Measurements from ENCODE around the gene OSBPL5.

Gene OSBPL5

GRCh38 chr11:3049430-3050243, 115.5 kb downstream of the OSBPL5 start:
- Histone ChIP-seq H3K4me1 (ENCODE audit: insufficient read depth, low read length) (peaks cover 15% of the 10 kb centered on the region), H3K27me3 (ENCODE audit: insufficient read depth, low read length) (no peaks in the 10 kb centered on the region), H3K9ac (ENCODE audit: low read depth, low read length) (no peak overlapping the region), H3K36me3 (ENCODE audit: insufficient read depth, low read depth, low read length) (peaks cover 36% of the 10 kb centered on the region), H3K4me3 (ENCODE audit: low read length) (no peak overlapping the region), H3K9me3 (ENCODE audit: insufficient read depth, low read depth, low read length) (no peaks in the 10 kb centered on the region), H3K27ac (ENCODE audit: low read length) (no peak overlapping the region)

- no peak overlapping the region for H3K9ac ChIP-seq (ENCODE audit: low read depth, low read length)
These were observed 117.5 kb downstream of the OSBPL5 start for GRCh38 chr11:3047637-3048036.

DNA sequence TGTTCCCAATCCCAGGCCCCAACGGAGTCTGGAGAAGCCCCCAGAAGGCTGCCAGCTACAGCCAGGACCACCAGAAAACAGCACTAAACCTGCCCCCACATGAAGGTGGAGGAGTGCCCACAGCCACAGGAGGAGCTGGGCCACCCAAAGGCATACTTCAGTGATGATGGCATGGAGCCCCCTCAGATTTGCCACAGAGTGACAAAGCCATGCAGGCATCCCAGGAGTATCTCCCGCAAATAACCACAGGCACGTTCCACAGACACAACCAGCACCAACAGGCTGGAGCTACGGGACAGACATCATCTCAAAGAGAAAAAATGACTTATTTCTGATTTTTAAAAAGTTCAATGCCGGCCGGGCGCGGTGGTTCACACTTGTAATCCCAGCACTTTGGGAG, 118.5 kb downstream of the OSBPL5 start:
- Histone ChIP-seq H3K36me3 (ENCODE audit: insufficient read depth, low read depth, low read length) (peaks cover 28% of the 10 kb centered on the region), H3K4me3 (ENCODE audit: low read length) (no peak overlapping the region)

More at GRCh38 chr11:3047637-3048036, 117.5 kb downstream of the OSBPL5 start:
- Histone ChIP-seq H3K4me1 (ENCODE audit: insufficient read depth, low read length) (peaks cover 13% of the 10 kb centered on the region), H3K4me3 (ENCODE audit: low read length) (no peak overlapping the region), H3K36me3 (ENCODE audit: insufficient read depth, low read depth, low read length) (peaks cover 24% of the 10 kb centered on the region), H3K27ac (ENCODE audit: low read length) (no peak overlapping the region), H3K9me3 (ENCODE audit: insufficient read depth, low read depth, low read length) (no peaks in the 10 kb centered on the region), H3K27me3 (ENCODE audit: insufficient read depth, low read length) (no peaks in the 10 kb centered on the region)

DNA sequence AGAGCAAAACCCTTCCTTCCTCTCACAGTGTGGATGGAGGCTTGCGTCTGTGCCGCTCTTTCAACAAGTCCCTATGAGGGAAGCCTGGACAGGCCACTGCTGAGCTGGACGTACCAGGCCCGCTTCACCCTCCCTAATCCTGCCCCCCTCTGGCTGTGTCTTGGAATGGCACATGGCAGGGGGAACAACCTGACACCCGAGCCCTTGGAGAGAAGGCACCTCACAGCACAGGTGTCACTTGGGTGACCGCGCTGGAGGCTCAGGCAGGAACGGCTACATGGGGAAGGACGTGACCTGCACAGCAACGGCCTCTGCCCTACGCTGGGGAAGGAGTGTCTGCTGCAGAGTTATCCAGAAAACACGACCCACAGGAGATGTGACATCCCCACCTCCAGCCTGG, 118.9 kb downstream of the OSBPL5 start:
- H3K4me1 ChIP-seq (ENCODE audit: insufficient read depth, low read length), result peaks cover under 1% of the 10 kb centered on the region; the same call in 1 of the 2 replicates
- peaks cover 33% of the 10 kb centered on the region for H3K36me3 ChIP-seq (ENCODE audit: insufficient read depth, low read depth, low read length)
- H3K9ac ChIP-seq (ENCODE audit: low read depth, low read length), result no peak overlapping the region
- H3K9me3 ChIP-seq (ENCODE audit: insufficient read depth, low read depth, low read length), result no peaks in the 10 kb centered on the region
- H3K27me3 ChIP-seq (ENCODE audit: insufficient read depth, low read length), result no peaks in the 10 kb centered on the region
- no peak overlapping the region for H3K4me3 ChIP-seq (ENCODE audit: low read length)
- H3K27ac ChIP-seq (ENCODE audit: low read length), result no peak overlapping the region

More for the DNA sequence above, 118.5 kb downstream of the OSBPL5 start:
- no peaks in the 10 kb centered on the region for H3K27me3 ChIP-seq (ENCODE audit: insufficient read depth, low read length)
- H3K4me1 ChIP-seq (ENCODE audit: insufficient read depth, low read length), result peaks cover 5% of the 10 kb centered on the region; the same call in 1 of the 2 replicates
- H3K9ac ChIP-seq (ENCODE audit: low read depth, low read length), result no peak overlapping the region
- no peaks in the 10 kb centered on the region for H3K9me3 ChIP-seq (ENCODE audit: insufficient read depth, low read depth, low read length)
- no peak overlapping the region for H3K27ac ChIP-seq (ENCODE audit: low read length)

GRCh38 chr11:3044915-3045314, 120.2 kb downstream of the OSBPL5 start:
- H3K27ac ChIP-seq (ENCODE audit: low read length), result no peak overlapping the region
- no peak overlapping the region for H3K9ac ChIP-seq (ENCODE audit: low read depth, low read length)
- H3K4me1 ChIP-seq (ENCODE audit: insufficient read depth, low read length), result no peaks in the 10 kb centered on the region
- H3K27me3 ChIP-seq (ENCODE audit: insufficient read depth, low read length), result no peaks in the 10 kb centered on the region
- H3K36me3 ChIP-seq (ENCODE audit: insufficient read depth, low read depth, low read length), result peaks cover 45% of the 10 kb centered on the region
- H3K9me3 ChIP-seq (ENCODE audit: insufficient read depth, low read depth, low read length), result no peaks in the 10 kb centered on the region
- H3K4me3 ChIP-seq (ENCODE audit: low read length), result no peak overlapping the region

DNA sequence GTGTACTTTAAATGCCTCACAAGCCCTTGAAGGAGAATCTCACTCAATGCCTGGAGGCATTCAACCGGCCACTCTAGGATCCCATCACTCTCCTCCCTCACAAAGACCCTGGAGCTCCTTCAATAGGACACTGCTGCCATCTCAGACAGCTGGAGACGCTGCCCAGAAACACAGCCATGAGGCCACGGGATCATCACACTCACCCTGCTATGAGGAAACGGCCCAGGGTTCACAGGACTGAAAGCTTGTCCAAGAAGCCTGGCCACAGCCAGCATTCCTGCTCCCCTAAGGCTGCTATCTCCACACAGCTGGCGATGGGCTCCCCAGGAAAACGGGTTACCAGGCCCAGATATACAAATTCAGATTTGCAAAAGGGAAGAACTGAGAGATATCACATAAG, 121.1 kb downstream of the OSBPL5 start:
- Histone ChIP-seq H3K27me3 (ENCODE audit: insufficient read depth, low read length) (no peaks in the 10 kb centered on the region), H3K9me3 (ENCODE audit: insufficient read depth, low read depth, low read length) (no peaks in the 10 kb centered on the region), H3K36me3 (ENCODE audit: insufficient read depth, low read depth, low read length) (peaks cover 47% of the 10 kb centered on the region), H3K4me1 (ENCODE audit: insufficient read depth, low read length) (no peaks in the 10 kb centered on the region), H3K4me3 (ENCODE audit: low read length) (no peak overlapping the region), H3K9ac (ENCODE audit: low read depth, low read length) (no peak overlapping the region), H3K27ac (ENCODE audit: low read length) (no peak overlapping the region)

DNA sequence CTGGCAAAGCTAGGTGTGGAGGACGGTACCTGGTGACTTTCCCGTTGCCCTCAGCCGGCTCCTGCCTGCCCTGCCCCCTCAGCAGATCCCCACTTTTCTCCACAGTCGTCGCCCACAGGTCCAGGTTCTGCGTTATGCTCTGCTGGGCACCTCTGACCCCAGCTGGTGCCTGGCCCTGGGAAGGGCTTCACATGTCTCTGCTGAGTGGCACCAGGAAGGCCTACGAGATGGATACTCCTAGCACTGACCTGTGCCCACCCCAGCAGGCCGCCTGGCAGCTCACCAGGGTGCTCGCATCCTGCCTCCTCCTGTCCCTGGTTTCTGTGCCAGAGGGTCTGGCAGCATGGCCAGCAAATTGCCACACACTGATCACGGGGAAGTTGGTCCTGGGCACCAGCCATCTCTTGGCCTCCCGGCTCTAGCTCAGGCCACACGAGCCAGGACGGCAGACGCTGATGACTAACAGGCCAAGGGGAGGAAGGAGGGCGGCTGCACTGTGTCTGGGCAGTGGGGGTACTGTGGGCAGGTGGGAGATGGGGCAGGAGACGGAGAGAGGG, 121.7 kb downstream of the OSBPL5 start:
- Histone ChIP-seq H3K36me3 (ENCODE audit: insufficient read depth, low read depth, low read length) (peaks cover 53% of the 10 kb centered on the region), H3K9me3 (ENCODE audit: insufficient read depth, low read depth, low read length) (no peaks in the 10 kb centered on the region), H3K9ac (ENCODE audit: low read depth, low read length) (no peak overlapping the region), H3K27ac (ENCODE audit: low read length) (no peak overlapping the region), H3K27me3 (ENCODE audit: insufficient read depth, low read length) (no peaks in the 10 kb centered on the region), H3K4me3 (ENCODE audit: low read length) (no peak overlapping the region), H3K4me1 (ENCODE audit: insufficient read depth, low read length) (no peaks in the 10 kb centered on the region)

DNA sequence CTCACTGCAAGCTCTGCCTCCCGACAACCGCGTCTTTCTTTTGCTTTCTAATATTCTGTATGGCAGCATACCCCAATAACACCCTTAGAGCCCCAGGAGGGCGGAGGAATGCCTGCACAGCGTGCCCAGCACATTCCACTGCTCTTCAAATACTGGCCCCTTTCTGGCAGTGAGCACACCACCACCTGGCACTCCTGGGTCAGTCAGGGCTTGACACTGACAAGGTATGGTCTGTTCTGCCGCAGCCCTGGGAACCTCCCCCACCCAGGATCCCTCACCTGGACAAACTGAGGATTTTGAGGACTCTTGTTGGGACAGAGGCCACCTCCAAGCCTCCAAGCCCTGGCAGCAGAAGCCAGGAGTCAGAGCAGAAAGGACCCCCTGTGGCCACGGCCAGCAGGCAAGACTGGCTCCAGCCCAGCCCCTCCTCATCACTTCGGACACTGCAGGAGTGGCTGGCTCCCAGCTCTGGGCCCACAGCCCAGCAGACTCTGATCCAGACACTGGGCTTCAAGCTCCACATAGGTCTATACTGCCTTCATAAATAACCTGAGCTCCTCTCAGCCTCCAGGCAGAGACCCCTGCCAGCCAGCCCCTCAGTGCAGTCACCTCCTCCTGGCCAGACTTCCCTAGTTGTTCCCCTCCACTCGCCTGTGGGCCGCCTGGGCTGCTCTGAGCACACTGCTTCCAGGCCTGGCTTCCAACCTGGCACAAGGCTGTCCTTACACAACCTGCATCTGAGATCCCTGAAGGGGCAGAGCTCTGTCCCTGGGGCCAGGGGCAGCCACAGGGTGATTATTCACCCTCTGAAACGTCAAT, 122.4 kb downstream of the OSBPL5 start:
- no peaks in the 10 kb centered on the region for H3K9me3 ChIP-seq (ENCODE audit: insufficient read depth, low read depth, low read length)
- H3K36me3 ChIP-seq (ENCODE audit: insufficient read depth, low read depth, low read length), result peaks cover 60% of the 10 kb centered on the region

DNA sequence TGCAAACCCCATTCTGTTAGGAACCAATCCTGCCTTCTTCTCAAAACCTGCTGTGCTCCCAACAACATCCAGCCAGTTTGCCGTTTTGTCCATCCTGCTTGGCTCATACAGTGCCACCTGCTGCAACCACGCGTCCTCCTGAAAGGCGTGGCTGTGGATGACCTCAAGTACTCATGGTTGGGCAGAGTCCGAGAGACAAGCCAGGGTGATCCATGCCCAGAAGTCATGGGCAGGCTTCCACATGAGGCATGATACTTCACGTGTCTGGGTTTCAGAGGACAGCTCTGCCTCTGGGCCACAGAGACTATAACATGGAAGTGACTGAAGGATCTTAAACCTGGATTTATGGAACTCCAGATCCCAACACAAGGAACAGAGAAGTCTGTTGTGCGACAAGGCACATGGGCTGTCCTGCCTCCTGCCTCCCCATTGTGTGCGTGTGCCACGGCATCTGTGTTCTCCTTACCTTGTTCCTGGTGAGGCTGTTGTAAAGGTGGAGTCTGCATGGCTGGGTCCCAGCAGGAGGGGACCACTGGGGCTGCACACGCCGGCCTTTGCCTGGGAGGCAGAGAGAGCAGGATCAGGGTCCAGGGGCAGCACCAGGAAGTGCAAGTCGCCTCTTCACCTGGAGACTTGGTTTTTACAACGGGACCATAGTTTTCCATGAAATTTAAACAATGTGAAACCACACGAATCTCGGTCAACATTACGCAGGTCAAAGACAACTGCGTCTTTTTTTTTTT, 123.2 kb downstream of the OSBPL5 start:
- no peak overlapping the region for H3K9ac ChIP-seq (ENCODE audit: low read depth, low read length)
- no peak overlapping the region for H3K4me3 ChIP-seq (ENCODE audit: low read length)
- no peaks in the 10 kb centered on the region for H3K9me3 ChIP-seq (ENCODE audit: insufficient read depth, low read depth, low read length)
- H3K36me3 ChIP-seq (ENCODE audit: insufficient read depth, low read depth, low read length), result peaks cover 69% of the 10 kb centered on the region
- no peaks in the 10 kb centered on the region for H3K4me1 ChIP-seq (ENCODE audit: insufficient read depth, low read length)
- no peaks in the 10 kb centered on the region for H3K27me3 ChIP-seq (ENCODE audit: insufficient read depth, low read length)
- H3K27ac ChIP-seq (ENCODE audit: low read length), result no peak overlapping the region

More for the DNA sequence above, 122.4 kb downstream of the OSBPL5 start:
- Histone ChIP-seq H3K27ac (ENCODE audit: low read length) (no peak overlapping the region), H3K4me1 (ENCODE audit: insufficient read depth, low read length) (no peaks in the 10 kb centered on the region), H3K9ac (ENCODE audit: low read depth, low read length) (no peak overlapping the region), H3K27me3 (ENCODE audit: insufficient read depth, low read length) (no peaks in the 10 kb centered on the region), H3K4me3 (ENCODE audit: low read length) (no peak overlapping the region)

DNA sequence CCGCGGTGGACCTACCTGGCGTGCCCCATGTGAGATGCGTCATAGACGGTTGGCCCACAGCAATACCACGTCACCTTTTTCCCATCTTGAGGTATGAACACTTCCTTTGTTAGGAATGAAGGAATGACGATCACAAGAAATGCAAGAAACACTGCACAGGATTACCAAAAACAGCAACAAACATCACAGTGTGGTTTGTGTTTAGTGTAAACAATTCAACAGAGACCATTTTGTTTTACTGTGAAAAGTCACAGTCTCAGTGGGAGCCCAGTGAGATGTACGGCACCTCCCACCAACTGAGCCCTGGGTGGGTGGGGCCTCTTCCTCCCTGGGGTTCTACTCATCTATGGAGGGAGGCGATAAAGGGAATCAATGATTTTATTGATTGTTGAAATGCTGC, 124.2 kb downstream of the OSBPL5 start:
- no peaks in the 10 kb centered on the region for H3K27me3 ChIP-seq (ENCODE audit: insufficient read depth, low read length)
- no peaks in the 10 kb centered on the region for H3K4me1 ChIP-seq (ENCODE audit: insufficient read depth, low read length)
- no peak overlapping the region for H3K27ac ChIP-seq (ENCODE audit: low read length)
- no peaks in the 10 kb centered on the region for H3K9me3 ChIP-seq (ENCODE audit: insufficient read depth, low read depth, low read length)
- H3K9ac ChIP-seq (ENCODE audit: low read depth, low read length), result no peak overlapping the region
- H3K4me3 ChIP-seq (ENCODE audit: low read length), result no peak overlapping the region
- peaks cover 77% of the 10 kb centered on the region for H3K36me3 ChIP-seq (ENCODE audit: insufficient read depth, low read depth, low read length)

- Histone ChIP-seq H3K36me3 (ENCODE audit: insufficient read depth, low read depth, low read length) (peaks cover 88% of the 10 kb centered on the region), H3K9me3 (ENCODE audit: insufficient read depth, low read depth, low read length) (no peaks in the 10 kb centered on the region), H3K27ac (ENCODE audit: low read length) (no peak overlapping the region), H3K4me1 (ENCODE audit: insufficient read depth, low read length) (no peaks in the 10 kb centered on the region), H3K9ac (ENCODE audit: low read depth, low read length) (no peak overlapping the region), H3K4me3 (ENCODE audit: low read length) (no peak overlapping the region), H3K27me3 (ENCODE audit: insufficient read depth, low read length) (no peaks in the 10 kb centered on the region)
These were observed 127.2 kb downstream of the OSBPL5 start for GRCh38 chr11:3037945-3038271.

Measured in iPS-20b (cell line).